ENCODE results near the gene ZNF277.

ZNF277 gene

GRCh38 chr7:112338786-112339185, 132.3 kb downstream of the ZNF277 start:
- Mint-ChIP-seq H3K27ac (no peak overlapping the region), H3K4me3 (no peak overlapping the region), H3K4me1 (ENCODE audit: low read depth) (no peaks in the 10 kb centered on the region), H3K27me3 (ENCODE audit: low read depth) (no peaks in the 10 kb centered on the region), H3K9me3 (no peaks in the 10 kb centered on the region), H3K36me3 (ENCODE audit: low read depth) (peaks cover 9% of the 10 kb centered on the region)

GRCh38 chr7:112341464-112341863, 135.0 kb downstream of the ZNF277 start:
- Mint-ChIP-seq H3K4me1 (ENCODE audit: low read depth) (no peaks in the 10 kb centered on the region), H3K4me3 (no peak overlapping the region), H3K27me3 (ENCODE audit: low read depth) (no peaks in the 10 kb centered on the region), H3K36me3 (ENCODE audit: low read depth) (peaks cover 14% of the 10 kb centered on the region), H3K27ac (no peak overlapping the region), H3K9me3 (no peaks in the 10 kb centered on the region)

DNA sequence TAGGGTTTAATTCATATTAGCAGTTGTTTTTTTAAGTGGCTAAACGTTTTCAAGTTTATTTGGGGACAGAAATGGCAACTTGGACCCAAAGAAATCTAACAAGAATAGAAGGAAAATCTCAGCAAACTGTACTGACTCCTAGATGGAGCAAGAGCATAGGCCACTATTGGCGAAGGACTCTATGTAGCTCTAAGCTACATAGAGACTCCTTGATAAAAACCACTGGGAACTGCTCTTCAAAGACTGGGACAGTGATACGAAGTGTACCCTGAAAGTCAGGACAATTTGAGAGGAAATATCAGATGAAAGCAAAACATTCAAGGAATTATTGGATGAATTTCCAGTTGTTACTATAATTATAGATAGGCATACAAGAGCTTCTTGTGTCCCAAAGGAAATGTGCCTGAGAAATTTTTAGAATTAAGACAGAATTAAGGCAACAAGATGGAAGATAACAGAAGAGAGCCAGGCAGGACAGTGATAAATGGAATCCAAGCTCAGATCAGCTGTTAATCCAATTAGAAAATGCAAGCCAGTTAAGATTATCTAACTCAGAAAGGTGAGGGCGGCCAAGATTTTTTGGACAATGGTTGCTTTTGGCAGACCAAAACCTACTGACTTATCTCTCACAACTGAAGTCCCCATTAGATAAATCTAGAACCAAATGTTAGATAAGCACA, 140.0 kb downstream of the ZNF277 start:
- Mint-ChIP-seq H3K36me3 (ENCODE audit: low read depth) (peaks cover 14% of the 10 kb centered on the region), H3K9me3 (no peaks in the 10 kb centered on the region), H3K4me3 (no peak overlapping the region), H3K27ac (no peak overlapping the region), H3K27me3 (ENCODE audit: low read depth) (no peaks in the 10 kb centered on the region), H3K4me1 (ENCODE audit: low read depth) (peaks cover 4% of the 10 kb centered on the region)

GRCh38 chr7:112347088-112347487, 140.6 kb downstream of the ZNF277 start:
- peaks cover 14% of the 10 kb centered on the region for H3K36me3 Mint-ChIP-seq (ENCODE audit: low read depth)
- H3K4me1 Mint-ChIP-seq (ENCODE audit: low read depth) = peaks cover 4% of the 10 kb centered on the region
- no peak overlapping the region for H3K27ac Mint-ChIP-seq
- no peak overlapping the region for H3K4me3 Mint-ChIP-seq
- H3K27me3 Mint-ChIP-seq (ENCODE audit: low read depth) = no peaks in the 10 kb centered on the region
- H3K9me3 Mint-ChIP-seq = no peaks in the 10 kb centered on the region

GRCh38 chr7:112350585-112350984, 144.1 kb downstream of the ZNF277 start:
- no peak overlapping the region for H3K27ac Mint-ChIP-seq

DNA sequence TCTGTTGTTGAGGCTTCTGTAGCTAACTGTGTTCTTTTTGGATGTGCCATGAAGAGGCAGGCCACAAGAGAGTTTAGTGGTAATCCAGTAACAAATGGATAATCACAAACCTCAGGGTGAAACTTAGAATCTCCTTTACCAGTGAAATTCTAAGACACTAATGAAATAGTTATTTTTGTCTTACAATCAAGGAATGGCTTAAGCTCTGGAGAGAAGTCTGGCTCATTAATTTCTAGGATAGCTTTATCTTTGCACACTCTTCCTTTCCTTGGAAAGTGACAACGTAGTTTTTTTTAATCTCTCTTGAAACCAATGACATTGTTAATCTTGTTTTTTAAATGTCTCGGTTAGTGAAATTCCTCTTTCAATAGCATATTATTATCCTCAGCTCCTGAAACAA, 150.1 kb downstream of the ZNF277 start:
- Mint-ChIP-seq H3K9me3 (no peaks in the 10 kb centered on the region), H3K36me3 (ENCODE audit: low read depth) (no peaks in the 10 kb centered on the region), H3K4me1 (ENCODE audit: low read depth) (no peaks in the 10 kb centered on the region), H3K27me3 (ENCODE audit: low read depth) (peaks cover 7% of the 10 kb centered on the region), H3K4me3 (no peak overlapping the region), H3K27ac (no peak overlapping the region)

More at GRCh38 chr7:112350585-112350984, 144.1 kb downstream of the ZNF277 start:
- no peaks in the 10 kb centered on the region for H3K36me3 Mint-ChIP-seq (ENCODE audit: low read depth)
- H3K4me3 Mint-ChIP-seq = no peak overlapping the region
- H3K9me3 Mint-ChIP-seq = no peaks in the 10 kb centered on the region
- peaks cover 4% of the 10 kb centered on the region for H3K4me1 Mint-ChIP-seq (ENCODE audit: low read depth)
- peaks cover 7% of the 10 kb centered on the region for H3K27me3 Mint-ChIP-seq (ENCODE audit: low read depth)

DNA sequence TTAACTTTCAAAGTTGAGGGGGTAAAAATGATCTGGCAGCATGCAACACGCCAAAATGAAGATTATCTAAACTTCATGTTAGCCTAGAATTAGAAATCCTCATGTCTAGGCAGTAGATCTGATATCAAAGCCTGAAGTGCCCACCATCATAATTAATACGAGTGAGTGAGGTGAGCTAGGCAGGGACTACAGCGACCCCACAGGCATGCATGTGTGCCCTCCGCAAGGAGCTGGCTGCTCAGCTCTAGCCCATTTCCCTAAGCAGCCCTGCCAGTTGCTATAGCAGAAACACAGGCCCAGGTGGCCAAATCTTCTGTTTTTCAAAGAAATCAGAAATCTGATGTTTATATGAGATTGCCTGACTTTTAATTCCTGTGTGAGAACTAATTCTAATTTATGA, 150.6 kb downstream of the ZNF277 start:
- Mint-ChIP-seq H3K27me3 (ENCODE audit: low read depth) (peaks cover 7% of the 10 kb centered on the region), H3K4me1 (ENCODE audit: low read depth) (no peaks in the 10 kb centered on the region), H3K4me3 (no peak overlapping the region), H3K36me3 (ENCODE audit: low read depth) (no peaks in the 10 kb centered on the region), H3K9me3 (no peaks in the 10 kb centered on the region), H3K27ac (no peak overlapping the region)

DNA sequence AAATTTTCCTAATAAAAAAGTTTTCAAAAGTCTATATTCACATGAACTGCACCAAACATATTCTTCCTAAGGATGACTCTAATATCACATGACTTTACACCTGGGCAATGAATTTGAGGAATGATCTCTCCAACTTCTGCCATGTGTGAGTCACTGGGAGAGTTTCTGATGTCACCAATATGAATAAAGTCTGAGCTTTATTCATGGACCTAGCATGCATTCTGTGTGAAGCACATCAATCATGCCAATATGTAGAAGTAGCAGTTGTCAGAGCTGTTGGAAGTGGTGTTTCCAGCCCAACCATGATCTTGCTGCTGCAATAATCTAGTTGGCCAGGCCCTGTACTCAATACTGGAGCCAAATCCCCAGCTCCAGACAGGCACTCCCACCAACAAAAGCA, 152.0 kb downstream of the ZNF277 start:
- no peaks in the 10 kb centered on the region for H3K27me3 Mint-ChIP-seq (ENCODE audit: low read depth)
- H3K4me3 Mint-ChIP-seq = no peak overlapping the region
- H3K27ac Mint-ChIP-seq = no peak overlapping the region
- no peaks in the 10 kb centered on the region for H3K4me1 Mint-ChIP-seq (ENCODE audit: low read depth)
- H3K9me3 Mint-ChIP-seq = no peaks in the 10 kb centered on the region
- no peaks in the 10 kb centered on the region for H3K36me3 Mint-ChIP-seq (ENCODE audit: low read depth)

DNA sequence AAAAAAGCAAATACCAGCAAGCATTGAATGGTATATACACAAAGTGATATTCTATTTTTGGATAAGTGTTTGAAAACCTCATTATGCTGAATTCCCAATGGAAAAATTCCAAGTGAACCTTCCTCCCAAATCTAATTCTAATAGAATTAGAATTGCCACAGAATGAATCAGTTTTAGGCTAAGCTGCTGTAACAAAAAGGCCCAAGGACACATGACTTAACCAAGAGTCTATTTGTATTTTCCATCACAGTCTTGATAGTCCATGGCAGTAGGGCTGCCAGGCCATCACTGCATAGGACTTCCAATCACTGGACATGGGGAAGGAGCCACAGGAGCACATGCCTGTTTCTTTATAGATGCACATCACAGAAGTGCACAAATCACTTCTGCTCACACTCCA, 152.6 kb downstream of the ZNF277 start:
- H3K9me3 Mint-ChIP-seq = no peaks in the 10 kb centered on the region

DNA sequence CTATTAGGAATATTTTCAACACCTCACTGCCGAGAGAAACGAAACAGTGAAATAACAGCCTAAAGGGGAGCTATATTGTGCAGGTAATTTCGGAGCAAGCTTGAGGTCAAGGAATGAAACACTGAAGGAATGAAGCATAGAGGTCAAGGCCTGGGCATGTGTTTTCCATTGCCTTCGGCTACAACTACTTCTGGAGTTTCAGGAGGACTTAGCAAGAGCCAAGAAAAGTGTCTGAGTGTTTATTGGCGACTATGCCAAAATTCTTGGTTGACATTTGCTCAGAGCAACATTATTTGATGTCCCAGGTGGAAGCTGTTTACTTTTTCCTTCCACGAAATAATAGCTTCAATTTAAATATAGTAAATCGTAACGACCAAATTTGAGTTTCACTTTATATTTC, 154.2 kb downstream of the ZNF277 start:
- H3K4me1 Mint-ChIP-seq (ENCODE audit: low read depth) = no peaks in the 10 kb centered on the region
- no peak overlapping the region for H3K27ac Mint-ChIP-seq
- no peak overlapping the region for H3K4me3 Mint-ChIP-seq
- H3K9me3 Mint-ChIP-seq = no peaks in the 10 kb centered on the region
- no peaks in the 10 kb centered on the region for H3K36me3 Mint-ChIP-seq (ENCODE audit: low read depth)
- H3K27me3 Mint-ChIP-seq (ENCODE audit: low read depth) = no peaks in the 10 kb centered on the region

More for the DNA sequence above, 152.6 kb downstream of the ZNF277 start:
- no peak overlapping the region for H3K4me3 Mint-ChIP-seq
- H3K36me3 Mint-ChIP-seq (ENCODE audit: low read depth) = no peaks in the 10 kb centered on the region
- H3K4me1 Mint-ChIP-seq (ENCODE audit: low read depth) = no peaks in the 10 kb centered on the region
- H3K27me3 Mint-ChIP-seq (ENCODE audit: low read depth) = no peaks in the 10 kb centered on the region
- no peak overlapping the region for H3K27ac Mint-ChIP-seq

- H3K36me3 Mint-ChIP-seq (ENCODE audit: low read depth) = no peaks in the 10 kb centered on the region
- H3K4me3 Mint-ChIP-seq = no peak overlapping the region
- no peaks in the 10 kb centered on the region for H3K27me3 Mint-ChIP-seq (ENCODE audit: low read depth)
- H3K27ac Mint-ChIP-seq = no peak overlapping the region
- no peaks in the 10 kb centered on the region for H3K9me3 Mint-ChIP-seq
- H3K4me1 Mint-ChIP-seq (ENCODE audit: low read depth) = no peaks in the 10 kb centered on the region
These were observed 154.7 kb downstream of the ZNF277 start for GRCh38 chr7:112361154-112361553.

DNA sequence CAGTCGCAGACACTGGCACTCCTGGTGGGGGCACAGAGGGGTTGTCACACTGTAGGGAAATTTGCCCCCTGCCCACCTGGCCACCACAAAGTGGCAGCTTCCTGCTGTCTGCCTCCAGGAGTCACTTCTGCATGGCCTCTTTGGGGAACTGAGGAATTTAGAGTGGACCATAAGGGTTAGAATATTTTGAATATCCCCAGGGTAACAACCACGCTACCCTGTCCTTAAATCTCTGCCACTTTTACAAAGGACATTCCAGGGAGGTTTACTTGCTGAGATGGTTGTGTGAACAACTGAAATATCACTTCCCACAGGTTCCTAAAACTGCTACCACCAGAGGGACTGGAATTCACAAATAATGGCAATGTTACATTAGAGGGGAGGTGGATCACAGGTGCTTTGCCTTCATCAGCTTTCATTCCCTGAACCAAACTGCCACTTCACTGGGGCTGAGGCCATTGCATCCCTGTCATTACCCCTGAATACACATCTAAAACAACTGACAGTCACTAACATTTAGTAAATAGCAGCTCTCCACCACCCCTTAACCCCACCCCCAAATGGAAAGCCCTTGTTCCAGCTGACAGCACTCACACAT, 155.7 kb downstream of the ZNF277 start:
- Mint-ChIP-seq H3K4me1 (ENCODE audit: low read depth) (no peaks in the 10 kb centered on the region), H3K4me3 (no peak overlapping the region), H3K36me3 (ENCODE audit: low read depth) (no peaks in the 10 kb centered on the region), H3K27ac (no peak overlapping the region), H3K9me3 (no peaks in the 10 kb centered on the region), H3K27me3 (ENCODE audit: low read depth) (no peaks in the 10 kb centered on the region)

- Mint-ChIP-seq H3K4me3 (no peak overlapping the region), H3K4me1 (ENCODE audit: low read depth) (no peaks in the 10 kb centered on the region), H3K9me3 (no peaks in the 10 kb centered on the region), H3K27me3 (ENCODE audit: low read depth) (no peaks in the 10 kb centered on the region), H3K27ac (no peak overlapping the region), H3K36me3 (ENCODE audit: low read depth) (no peaks in the 10 kb centered on the region)
These were observed 156.2 kb downstream of the ZNF277 start for GRCh38 chr7:112362731-112363131.

GRCh38 chr7:112364388-112364787, 157.9 kb downstream of the ZNF277 start:
- H3K27me3 Mint-ChIP-seq (ENCODE audit: low read depth) = peaks cover 4% of the 10 kb centered on the region
- H3K4me3 Mint-ChIP-seq = no peak overlapping the region
- H3K9me3 Mint-ChIP-seq = no peaks in the 10 kb centered on the region
- no peaks in the 10 kb centered on the region for H3K4me1 Mint-ChIP-seq (ENCODE audit: low read depth)
- no peak overlapping the region for H3K27ac Mint-ChIP-seq
- H3K36me3 Mint-ChIP-seq (ENCODE audit: low read depth) = no peaks in the 10 kb centered on the region

GRCh38 chr7:112365551-112365950, 159.1 kb downstream of the ZNF277 start:
- H3K27ac Mint-ChIP-seq = no peak overlapping the region
- peaks cover 5% of the 10 kb centered on the region for H3K27me3 Mint-ChIP-seq (ENCODE audit: low read depth)
- H3K4me1 Mint-ChIP-seq (ENCODE audit: low read depth) = no peaks in the 10 kb centered on the region
- no peaks in the 10 kb centered on the region for H3K36me3 Mint-ChIP-seq (ENCODE audit: low read depth)
- H3K4me3 Mint-ChIP-seq = no peak overlapping the region
- no peaks in the 10 kb centered on the region for H3K9me3 Mint-ChIP-seq
